ENCODE results near the gene RECQL.
"Not testable (repeated sequence)": the region's sequence is repeated elsewhere in the genome, so short reads cannot be mapped to it uniquely, and the experiment has no call there.

Gene RECQL

DNA sequence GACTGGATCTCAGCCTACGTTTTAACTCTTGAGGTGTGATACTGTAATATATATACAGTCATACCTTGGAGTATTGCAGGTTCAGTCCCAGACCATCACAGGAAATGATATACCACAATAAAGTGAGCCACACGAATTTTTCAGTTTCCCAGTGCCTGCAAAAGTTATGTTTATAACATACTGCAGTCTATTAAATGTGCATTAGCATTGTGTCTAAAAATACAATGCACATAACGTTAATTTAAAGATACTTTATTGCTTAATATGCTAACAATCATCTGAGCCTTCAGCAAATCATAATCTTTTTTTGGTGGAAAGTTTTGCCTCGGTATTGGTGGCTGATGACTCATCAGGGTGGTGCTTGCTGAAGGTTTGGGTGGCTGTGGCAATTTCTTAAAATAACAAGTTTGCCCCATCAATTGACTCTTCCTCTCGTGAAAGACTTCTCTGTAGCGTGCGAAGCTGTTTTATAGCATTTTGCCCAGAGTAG, 45.1 kb downstream of the RECQL start:
- no peaks in the 10 kb centered on the region for H3K9me3 ChIP-seq (ENCODE audit: low read length)
- no peak overlapping the region for H3K4me3 ChIP-seq (ENCODE audit: low read depth in 1 of 2, low read length in 2 of 2)
- no peaks in the 10 kb centered on the region for H3K27me3 ChIP-seq (ENCODE audit: control insufficient read depth in 1 of 2, insufficient read depth in 2 of 2, low read length in 2 of 2)
- H3K36me3 ChIP-seq (ENCODE audit: insufficient read depth, low read length): peaks cover 15% of the 10 kb centered on the region
- no peak overlapping the region for H3K27ac ChIP-seq (ENCODE audit: low read depth, low read length)
- no peak overlapping the region for H3K9ac ChIP-seq (ENCODE audit: low read length)
- H3K4me1 ChIP-seq (ENCODE audit: insufficient read depth, low read length): no peaks in the 10 kb centered on the region

DNA sequence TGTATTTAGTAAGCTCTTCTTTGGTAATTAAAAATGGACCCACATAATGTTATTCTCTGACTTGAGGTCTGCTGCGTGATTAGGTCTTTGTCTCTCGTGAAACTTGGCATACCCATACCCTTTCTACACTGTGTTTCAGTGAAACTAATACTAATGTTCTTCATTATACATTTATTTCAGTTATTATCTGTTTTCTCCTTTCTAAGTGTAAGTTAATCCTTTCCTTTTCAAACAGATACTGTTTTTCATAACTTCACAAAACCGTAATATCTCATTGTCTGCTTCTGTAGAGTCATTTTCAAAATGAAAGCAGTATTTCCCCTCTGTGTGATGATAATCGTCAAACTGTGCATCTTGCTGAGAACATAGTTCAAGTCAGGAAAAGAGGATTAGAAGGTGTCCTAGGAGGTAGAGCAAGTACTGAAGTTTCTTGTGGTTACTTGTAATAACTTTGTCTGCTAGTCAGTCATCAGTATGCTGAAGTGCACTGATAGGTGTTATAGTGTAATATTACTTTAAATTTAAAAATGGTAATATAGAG, 48.1 kb downstream of the RECQL start:
- Histone ChIP-seq H3K4me1 (ENCODE audit: insufficient read depth, low read length) (no peaks in the 10 kb centered on the region), H3K36me3 (ENCODE audit: insufficient read depth, low read length) (peaks cover 13% of the 10 kb centered on the region), H3K27ac (ENCODE audit: low read depth, low read length) (no peak overlapping the region), H3K9ac (ENCODE audit: low read length) (no peak overlapping the region), H3K27me3 (ENCODE audit: control insufficient read depth in 1 of 2, insufficient read depth in 2 of 2, low read length in 2 of 2) (no peaks in the 10 kb centered on the region), H3K9me3 (ENCODE audit: low read length) (no peaks in the 10 kb centered on the region), H3K4me3 (ENCODE audit: low read depth in 1 of 2, low read length in 2 of 2) (no peak overlapping the region)

DNA sequence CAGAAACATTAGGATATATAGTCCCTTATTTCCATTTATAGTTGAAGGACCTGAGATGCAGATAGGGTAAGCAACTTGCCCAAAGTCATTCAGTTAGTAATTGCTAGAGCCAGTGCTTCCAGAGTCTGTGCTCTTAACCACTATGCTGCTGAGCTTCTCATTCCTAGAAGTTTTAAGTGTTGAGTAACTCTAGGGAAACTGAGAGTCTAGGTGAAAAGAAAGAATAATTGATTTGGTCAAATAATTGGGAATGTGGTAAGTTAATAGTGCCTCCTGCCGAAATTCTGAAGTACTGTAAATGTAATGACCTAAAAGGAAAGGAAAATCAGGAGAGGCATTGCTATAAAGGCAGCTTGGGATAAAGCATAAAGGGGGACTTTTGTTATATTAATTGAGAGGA, 49.9 kb downstream of the RECQL start:
- Histone ChIP-seq H3K4me3 (ENCODE audit: low read depth in 1 of 2, low read length in 2 of 2) (no peak overlapping the region), H3K27ac (ENCODE audit: low read depth, low read length) (no peak overlapping the region), H3K27me3 (ENCODE audit: control insufficient read depth in 1 of 2, insufficient read depth in 2 of 2, low read length in 2 of 2) (no peaks in the 10 kb centered on the region), H3K9ac (ENCODE audit: low read length) (no peak overlapping the region), H3K36me3 (ENCODE audit: insufficient read depth, low read length) (peaks cover 17% of the 10 kb centered on the region), H3K9me3 (ENCODE audit: low read length) (no peaks in the 10 kb centered on the region), H3K4me1 (ENCODE audit: insufficient read depth, low read length) (no peaks in the 10 kb centered on the region)

DNA sequence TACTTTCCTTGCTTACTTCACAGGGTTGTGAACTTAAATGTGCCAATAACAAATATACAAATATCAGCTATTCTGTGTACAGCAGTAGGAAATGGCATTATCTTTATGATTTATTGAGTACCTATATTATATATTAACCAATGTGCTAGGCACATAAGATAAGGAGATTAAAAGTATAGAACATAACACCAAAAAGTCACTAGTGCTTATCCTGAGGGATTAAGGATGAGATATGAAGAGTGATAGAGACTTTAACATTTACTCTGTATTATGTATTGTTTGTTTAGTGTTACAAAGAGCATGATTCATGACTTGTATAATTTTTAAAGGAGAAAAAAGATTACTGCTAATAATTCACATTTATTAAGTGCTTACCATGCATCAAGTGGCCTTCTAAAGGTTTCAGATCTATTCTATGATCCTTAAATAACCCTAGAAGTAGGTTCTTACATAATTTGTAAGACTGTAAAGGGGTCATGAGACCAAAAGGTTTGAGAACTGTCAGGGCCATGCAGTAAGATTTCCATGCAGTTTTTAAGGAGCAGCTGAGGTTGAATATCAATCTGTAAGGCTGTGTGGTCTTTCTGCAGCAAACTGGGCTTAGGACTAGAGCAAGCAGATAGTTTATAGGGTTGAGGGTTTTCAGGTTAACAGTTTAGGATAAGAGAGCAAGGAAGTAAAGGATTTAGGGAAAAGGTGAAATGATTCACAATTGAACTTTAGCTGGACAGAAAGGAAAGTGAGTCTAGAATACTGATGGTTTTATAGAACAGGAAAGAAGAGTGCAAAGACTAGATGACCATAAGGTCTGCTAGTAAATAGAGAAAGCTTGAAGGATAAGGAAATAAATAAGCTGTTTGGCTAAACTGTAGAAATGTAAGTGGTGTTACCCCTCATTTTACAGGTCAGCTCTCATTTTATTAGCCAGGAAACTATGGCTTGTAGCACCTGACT, 57.0 kb downstream of the RECQL start:
- no peaks in the 10 kb centered on the region for H3K9me3 ChIP-seq (ENCODE audit: low read length)
- H3K9ac ChIP-seq (ENCODE audit: low read length): no peak overlapping the region
- H3K27ac ChIP-seq (ENCODE audit: low read depth, low read length): no peak overlapping the region
- no peaks in the 10 kb centered on the region for H3K27me3 ChIP-seq (ENCODE audit: control insufficient read depth in 1 of 2, insufficient read depth in 2 of 2, low read length in 2 of 2)
- H3K4me1 ChIP-seq (ENCODE audit: insufficient read depth, low read length): peaks cover under 1% of the 10 kb centered on the region
- H3K36me3 ChIP-seq (ENCODE audit: insufficient read depth, low read length): peaks cover 18% of the 10 kb centered on the region
- H3K4me3 ChIP-seq (ENCODE audit: low read depth in 1 of 2, low read length in 2 of 2): no peak overlapping the region

DNA sequence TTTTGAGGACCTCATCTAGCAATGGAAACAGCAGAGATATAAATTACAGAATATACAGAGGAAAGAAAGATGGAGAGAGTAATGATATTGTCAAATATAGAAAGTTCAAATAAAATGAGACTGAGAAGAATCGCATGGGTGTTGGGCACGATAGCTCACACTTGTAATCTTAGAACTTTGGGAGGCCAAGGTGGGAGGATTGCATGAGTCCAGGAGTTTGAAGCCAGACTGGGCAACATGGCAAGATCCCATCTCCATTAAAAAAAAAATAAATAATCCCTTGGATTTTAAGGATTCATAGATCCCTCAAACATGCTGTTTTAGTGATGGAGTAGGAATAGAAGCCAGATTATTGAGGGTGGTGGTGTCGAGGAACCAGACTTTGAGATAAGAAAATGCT, 62.1 kb downstream of the RECQL start:
- H3K9ac ChIP-seq (ENCODE audit: low read length): no peak overlapping the region
- H3K36me3 ChIP-seq (ENCODE audit: insufficient read depth, low read length): peaks cover 6% of the 10 kb centered on the region
- H3K4me1 ChIP-seq (ENCODE audit: insufficient read depth, low read length): peaks cover 16% of the 10 kb centered on the region
- H3K9me3 ChIP-seq (ENCODE audit: low read length): no peaks in the 10 kb centered on the region
- H3K27me3 ChIP-seq (ENCODE audit: control insufficient read depth in 1 of 2, insufficient read depth in 2 of 2, low read length in 2 of 2): no peaks in the 10 kb centered on the region
- H3K27ac ChIP-seq (ENCODE audit: low read depth, low read length): no peak overlapping the region
- H3K4me3 ChIP-seq (ENCODE audit: low read depth in 1 of 2, low read length in 2 of 2): no peak overlapping the region

DNA sequence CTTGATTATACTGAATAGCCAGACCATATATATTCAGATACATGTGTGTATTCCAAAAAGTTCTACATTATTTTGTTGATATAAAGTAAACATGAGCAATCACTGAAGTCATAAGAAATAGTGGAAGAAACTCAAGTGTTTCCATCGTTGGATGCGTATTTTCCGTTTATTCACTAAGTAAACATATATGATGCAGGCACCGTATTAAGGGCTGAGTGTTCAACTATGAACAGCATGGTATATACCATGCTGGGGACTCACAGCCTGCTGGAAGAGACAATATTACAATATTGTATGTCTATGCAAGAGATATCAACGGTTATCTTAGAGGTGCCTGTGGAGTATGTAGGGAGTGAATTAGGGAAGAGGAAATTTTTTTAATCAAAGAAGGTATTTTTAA, 62.8 kb downstream of the RECQL start:
- H3K27ac ChIP-seq (ENCODE audit: low read depth, low read length): peak overlapping the region; percentile 92
- peaks cover 6% of the 10 kb centered on the region for H3K36me3 ChIP-seq (ENCODE audit: insufficient read depth, low read length)
- H3K4me1 ChIP-seq (ENCODE audit: insufficient read depth, low read length): peaks cover 16% of the 10 kb centered on the region
- peak overlapping the region; percentile 70 to 91 for H3K4me3 ChIP-seq (ENCODE audit: low read depth in 1 of 2, low read length in 2 of 2)
- H3K27me3 ChIP-seq (ENCODE audit: control insufficient read depth in 1 of 2, insufficient read depth in 2 of 2, low read length in 2 of 2): no peaks in the 10 kb centered on the region
- no peak overlapping the region for H3K9ac ChIP-seq (ENCODE audit: low read length)
- H3K9me3 ChIP-seq (ENCODE audit: low read length): no peaks in the 10 kb centered on the region

DNA sequence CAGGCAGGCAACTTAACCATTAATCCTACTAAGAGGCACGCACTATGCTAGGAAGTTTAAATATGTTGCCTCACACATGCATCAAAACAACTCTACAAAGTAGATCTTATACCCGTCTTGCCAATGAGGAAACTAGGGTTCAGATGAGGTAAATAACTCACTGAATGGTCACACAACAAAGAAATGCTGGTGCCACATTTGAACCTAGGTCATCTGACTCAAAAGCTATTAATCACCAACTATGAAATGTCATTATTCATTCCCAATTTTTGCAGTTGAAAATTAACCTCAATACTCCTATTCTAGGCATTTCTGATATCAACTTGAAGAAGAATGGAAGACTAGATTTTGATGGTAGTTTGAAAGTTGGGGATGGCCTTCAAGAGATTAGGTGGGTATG, 66.7 kb downstream of the RECQL start:
- H3K9me3 ChIP-seq (ENCODE audit: low read length): no peaks in the 10 kb centered on the region
- H3K4me1 ChIP-seq (ENCODE audit: insufficient read depth, low read length): peaks cover 16% of the 10 kb centered on the region
- no peak overlapping the region for H3K9ac ChIP-seq (ENCODE audit: low read length)
- no peaks in the 10 kb centered on the region for H3K36me3 ChIP-seq (ENCODE audit: insufficient read depth, low read length)
- H3K27me3 ChIP-seq (ENCODE audit: control insufficient read depth in 1 of 2, insufficient read depth in 2 of 2, low read length in 2 of 2): no peaks in the 10 kb centered on the region
- no peak overlapping the region for H3K4me3 ChIP-seq (ENCODE audit: low read depth in 1 of 2, low read length in 2 of 2)
- no peak overlapping the region for H3K27ac ChIP-seq (ENCODE audit: low read depth, low read length)

DNA sequence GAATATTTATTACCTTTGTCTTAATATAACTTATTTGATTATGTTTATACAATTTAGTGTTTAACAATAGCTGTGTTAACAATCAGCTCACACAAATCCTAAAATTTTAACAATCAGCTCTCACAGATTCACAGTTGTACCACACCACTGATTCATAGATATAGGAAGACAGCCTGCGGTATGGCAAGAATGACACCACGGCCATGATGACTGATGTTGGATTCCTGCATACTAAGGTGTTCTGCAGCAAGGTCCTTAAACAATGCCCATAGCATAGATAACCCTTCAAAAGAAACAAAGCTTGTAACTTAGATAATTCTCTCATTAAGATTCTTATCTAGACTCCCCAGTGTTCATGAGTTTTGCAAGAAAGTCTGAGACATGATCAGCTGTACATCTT, 67.9 kb downstream of the RECQL start:
- Histone ChIP-seq H3K27me3 (ENCODE audit: control insufficient read depth in 1 of 2, insufficient read depth in 2 of 2, low read length in 2 of 2) (no peaks in the 10 kb centered on the region), H3K36me3 (ENCODE audit: insufficient read depth, low read length) (no peaks in the 10 kb centered on the region), H3K9me3 (ENCODE audit: low read length) (no peaks in the 10 kb centered on the region), H3K27ac (ENCODE audit: low read depth, low read length) (no peak overlapping the region), H3K4me3 (ENCODE audit: low read depth in 1 of 2, low read length in 2 of 2) (no peak overlapping the region), H3K9ac (ENCODE audit: low read length) (no peak overlapping the region), H3K4me1 (ENCODE audit: insufficient read depth, low read length) (peaks cover 6% of the 10 kb centered on the region)

DNA sequence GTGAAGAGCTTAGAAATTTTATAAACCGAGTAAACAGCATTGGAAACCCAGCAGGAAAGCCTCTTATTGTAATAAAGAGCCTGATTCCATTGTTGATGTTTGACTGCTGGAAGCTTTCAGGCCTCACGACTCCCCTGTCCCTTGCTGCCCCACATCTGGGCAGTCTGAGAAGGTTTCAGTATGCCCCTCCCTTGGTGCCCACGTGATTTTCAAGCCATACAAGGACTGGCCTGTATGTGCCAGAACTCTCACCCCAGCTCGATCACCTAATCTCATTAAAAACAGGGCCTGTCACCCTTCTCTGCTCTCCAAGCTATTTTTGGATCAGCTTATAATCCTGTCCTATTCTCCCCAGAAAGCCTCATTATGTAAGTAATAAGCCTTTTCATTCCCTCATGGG, 71.4 kb downstream of the RECQL start:
- Histone ChIP-seq H3K4me3 (ENCODE audit: low read depth in 1 of 2, low read length in 2 of 2) (no peak overlapping the region), H3K36me3 (ENCODE audit: insufficient read depth, low read length) (no peaks in the 10 kb centered on the region), H3K27ac (ENCODE audit: low read depth, low read length) (no peak overlapping the region), H3K4me1 (ENCODE audit: insufficient read depth, low read length) (no peaks in the 10 kb centered on the region), H3K9me3 (ENCODE audit: low read length) (no peaks in the 10 kb centered on the region), H3K9ac (ENCODE audit: low read length) (no peak overlapping the region), H3K27me3 (ENCODE audit: control insufficient read depth in 1 of 2, insufficient read depth in 2 of 2, low read length in 2 of 2) (no peaks in the 10 kb centered on the region)

DNA sequence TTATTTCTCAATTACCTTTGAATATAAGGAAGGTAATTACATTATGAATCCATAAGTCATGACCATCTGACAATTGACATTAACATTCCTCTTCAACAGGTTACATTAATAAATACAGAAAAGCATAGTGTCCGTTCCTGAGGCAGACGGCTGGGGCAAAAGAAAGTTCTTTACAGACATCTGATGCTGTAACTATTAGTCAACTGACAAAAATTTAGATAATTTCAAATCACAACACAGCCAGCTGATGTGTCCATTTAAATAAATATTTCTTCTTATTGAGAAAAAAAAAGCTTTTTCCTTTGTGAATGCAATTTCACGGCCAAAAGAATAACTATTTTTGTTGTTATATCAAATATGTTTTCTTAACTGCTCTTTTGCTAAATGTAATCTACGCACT, 73.2 kb downstream of the RECQL start:
- H3K9me3 ChIP-seq (ENCODE audit: low read length): no peaks in the 10 kb centered on the region
- H3K27ac ChIP-seq (ENCODE audit: low read depth, low read length): no peak overlapping the region
- no peaks in the 10 kb centered on the region for H3K36me3 ChIP-seq (ENCODE audit: insufficient read depth, low read length)
- no peak overlapping the region for H3K4me3 ChIP-seq (ENCODE audit: low read depth in 1 of 2, low read length in 2 of 2)
- no peaks in the 10 kb centered on the region for H3K27me3 ChIP-seq (ENCODE audit: control insufficient read depth in 1 of 2, insufficient read depth in 2 of 2, low read length in 2 of 2)
- H3K9ac ChIP-seq (ENCODE audit: low read length): no peak overlapping the region
- no peaks in the 10 kb centered on the region for H3K4me1 ChIP-seq (ENCODE audit: insufficient read depth, low read length)

DNA sequence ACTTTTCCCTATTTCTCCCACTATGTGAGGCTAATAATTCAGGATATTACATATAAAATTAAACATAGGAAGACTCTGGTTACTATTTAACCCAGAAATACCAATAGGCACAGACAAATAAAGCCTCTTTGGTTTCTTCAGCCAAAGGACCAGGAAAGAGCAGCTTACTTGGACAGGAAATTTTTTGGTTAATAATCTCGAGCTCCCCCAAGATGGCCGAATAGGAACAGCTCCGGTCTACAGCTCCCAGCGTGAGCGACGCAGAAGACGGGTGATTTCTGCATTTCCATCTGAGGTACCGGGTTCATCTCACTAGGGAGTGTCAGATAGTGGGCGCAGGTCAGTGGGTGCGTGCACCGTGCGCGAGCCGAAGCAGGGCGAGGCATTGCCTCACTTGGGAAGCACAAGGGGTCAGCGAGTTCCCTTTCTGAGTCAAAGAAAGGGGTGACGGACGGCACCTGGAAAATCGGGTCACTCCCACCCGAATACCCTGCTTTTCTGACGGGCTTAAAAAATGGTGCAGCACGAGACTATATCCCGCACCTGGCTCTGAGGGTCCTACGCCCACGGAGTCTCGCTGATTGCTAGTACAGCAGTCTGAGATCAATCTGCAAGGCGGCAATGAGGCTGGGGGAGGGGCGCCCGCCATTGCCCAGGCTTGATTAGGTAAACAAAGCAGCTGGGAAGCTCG, 82.3 kb downstream of the RECQL start:
- not testable (repeated sequence) for H3K27me3 ChIP-seq (ENCODE audit: control insufficient read depth in 1 of 2, insufficient read depth in 2 of 2, low read length in 2 of 2); H3K9me3 ChIP-seq (ENCODE audit: low read length); H3K9ac ChIP-seq (ENCODE audit: low read length); H3K27ac ChIP-seq (ENCODE audit: low read depth, low read length); H3K4me1 ChIP-seq (ENCODE audit: insufficient read depth, low read length); H3K36me3 ChIP-seq (ENCODE audit: insufficient read depth, low read length); H3K4me3 ChIP-seq (ENCODE audit: low read depth in 1 of 2, low read length in 2 of 2)
